CD4-positive, alpha-beta T cell treated with Interleukin-15 for 4 hours (primary cell): ENCODE data around the gene ADH5.
"Not testable (repeated sequence)": the region's sequence is repeated elsewhere in the genome, so short reads cannot be mapped to it uniquely, and the experiment has no call there.

Source experiments
- DNase-seq: peaks from one replicate; pipeline ENCODE4 v3.0.0-alpha.2; 2020; ENCODE audit warnings: low spot score

Gene ADH5

GRCh38 chr4:99029018-99029735, 59.4 kb downstream of the ADH5 start:
- DNase-seq: no peak

DNA sequence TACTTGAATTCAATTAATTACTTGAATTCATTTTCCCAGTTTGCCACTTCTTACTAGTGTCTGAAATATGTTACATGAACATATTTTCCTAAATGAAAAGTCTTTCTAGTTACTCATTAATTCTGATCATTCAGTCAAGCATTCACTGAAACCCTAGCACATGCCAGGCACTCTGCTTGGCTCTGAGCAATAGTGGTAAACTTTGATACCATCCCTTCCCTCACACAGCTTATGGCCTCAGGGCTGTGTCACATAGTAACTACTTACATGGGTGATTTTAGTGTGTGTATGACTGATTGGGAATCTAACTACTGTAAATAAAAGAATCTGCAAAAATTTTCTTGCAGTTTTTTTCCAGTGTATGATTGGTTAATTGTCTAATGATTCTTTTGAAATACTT, 60.4 kb downstream of the ADH5 start:
- DNase-seq: no peak

GRCh38 chr4:99027304-99027703, 61.3 kb downstream of the ADH5 start:
- no peak for DNase-seq

DNA sequence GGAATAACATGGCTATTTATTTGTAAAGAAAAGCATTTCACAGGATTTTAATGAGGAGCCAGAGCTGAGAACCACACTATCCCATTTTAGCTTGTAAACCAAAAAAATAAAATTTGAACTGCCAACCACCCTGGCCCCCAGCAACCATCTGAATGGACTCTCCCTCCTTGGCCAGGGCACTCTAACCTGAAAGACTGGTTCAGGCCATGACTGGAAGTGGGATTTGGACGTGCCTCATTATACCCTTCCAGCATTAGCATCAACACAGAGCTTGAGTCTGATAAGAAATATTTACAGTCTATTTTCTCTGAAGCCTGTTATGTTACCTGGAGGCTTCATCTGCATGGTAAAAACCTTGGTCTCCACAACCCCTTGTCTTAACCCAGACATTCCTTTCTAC, 63.1 kb downstream of the ADH5 start:
- DNase-seq: no peak

GRCh38 chr4:99024481-99025275, 63.9 kb downstream of the ADH5 start:
- DNase-seq: no peak

DNA sequence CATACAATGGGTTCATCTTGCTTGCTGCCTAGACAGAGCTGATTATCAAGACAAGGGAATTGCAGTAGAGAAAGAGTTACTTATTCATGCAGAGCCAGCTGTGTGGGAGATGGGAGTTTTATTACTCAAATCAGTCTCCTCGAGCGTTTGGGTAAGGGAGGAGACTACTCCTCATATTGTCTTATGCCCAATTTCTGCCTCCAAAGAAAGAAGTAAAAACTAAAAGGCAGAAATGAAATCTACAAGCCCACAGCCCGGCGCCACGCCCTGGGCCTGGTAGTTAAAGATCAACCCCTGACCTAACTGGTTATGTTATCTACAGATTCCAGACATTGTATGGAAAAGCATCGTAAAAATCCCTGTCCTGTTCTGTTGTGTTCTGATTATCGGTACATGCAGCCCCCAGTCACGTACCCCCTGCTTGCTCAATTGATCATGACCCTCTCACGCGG, 64.8 kb downstream of the ADH5 start:
- DNase-seq: not testable (repeated sequence)

- DNase-seq: no peak
These were observed 66.0 kb downstream of the ADH5 start for GRCh38 chr4:99022566-99022965.

DNA sequence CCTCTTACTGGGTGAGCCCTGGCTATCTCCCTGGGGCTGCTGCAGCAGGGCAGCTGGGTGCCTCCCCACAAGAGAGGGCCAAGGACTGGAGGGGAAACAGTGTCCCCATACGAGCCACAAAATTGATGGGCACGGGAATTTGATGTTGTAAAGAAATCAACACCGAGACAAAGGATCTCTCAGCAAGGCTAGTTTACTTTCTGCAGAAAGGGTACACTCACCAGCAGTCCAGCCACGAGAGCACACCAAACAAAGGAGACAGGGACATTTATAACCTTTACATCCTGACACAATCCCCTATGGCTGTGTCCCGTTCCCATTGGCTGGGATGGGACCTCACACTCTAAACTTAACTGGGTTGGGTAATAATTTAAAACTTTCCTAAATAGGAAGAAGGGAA, 67.2 kb downstream of the ADH5 start:
- no peak for DNase-seq
